ENCODE measurements around the gene PALLD.

PALLD gene

DNA sequence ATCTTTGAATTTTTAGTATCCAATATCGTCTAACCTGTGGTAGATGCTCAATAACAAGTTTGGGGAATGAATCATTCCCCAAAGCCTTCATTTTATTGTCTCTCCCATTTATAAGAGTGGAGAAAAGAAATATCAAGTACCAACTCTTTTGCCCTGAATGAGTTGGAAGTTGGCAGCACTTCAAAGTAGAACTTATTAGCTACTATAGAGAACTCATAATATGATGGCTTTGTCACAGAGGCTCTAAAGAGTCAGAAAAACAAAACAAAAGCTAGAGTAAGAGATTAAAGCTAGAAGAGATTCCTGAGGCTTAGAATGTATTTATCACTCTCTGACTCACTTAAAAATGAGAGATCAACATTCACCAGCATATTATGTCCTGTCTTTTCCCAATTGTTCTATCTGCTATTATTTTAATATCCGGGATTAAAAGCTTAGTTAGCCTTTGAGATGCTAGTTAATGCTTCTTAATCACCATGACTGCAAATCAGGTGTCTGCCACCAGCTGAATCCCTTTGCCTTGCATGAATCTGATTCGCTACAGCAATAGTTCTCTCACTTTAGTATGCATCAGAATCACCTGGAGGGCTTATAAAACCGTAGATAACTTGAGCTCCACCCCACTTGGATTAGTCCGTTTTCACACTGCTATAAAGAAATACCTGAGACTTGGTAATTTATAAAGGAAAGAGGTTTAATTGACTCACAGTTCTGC lies 77.9 kb downstream of the PALLD start:
- Histone ChIP-seq H3K4me2 (ENCODE audit: low read length) (no peak overlapping the region), H3F3A (ENCODE audit: insufficient read depth, low read length) (no peaks in the 10 kb centered on the region), H3K9me2 (ENCODE audit: low read depth, low read length) (no peaks in the 10 kb centered on the region), H3K79me2 (ENCODE audit: insufficient read depth, low read length) (no peaks in the 10 kb centered on the region), H3K9me3 (ENCODE audit: low read length) (no peaks in the 10 kb centered on the region), H3K27me3 (ENCODE audit: insufficient read depth, low read length) (no peaks in the 10 kb centered on the region), H3K4me3 (ENCODE audit: low read depth, low read length, poor library complexity, severe bottlenecking) (no peak overlapping the region), H3K36me3 (ENCODE audit: insufficient read depth, low read length) (no peaks in the 10 kb centered on the region), H3K4me1 (ENCODE audit: insufficient read depth, low read length, severe bottlenecking) (no peaks in the 10 kb centered on the region), H2AFZ (ENCODE audit: low read length) (no peak overlapping the region), H4K20me1 (ENCODE audit: insufficient read depth, low read length) (no peaks in the 10 kb centered on the region), H3K9ac (ENCODE audit: low read length) (no peak overlapping the region), H3K27ac (ENCODE audit: low read depth, low read length, poor library complexity, severe bottlenecking) (no peak overlapping the region)
- TF ChIP-seq, protein P1, sequence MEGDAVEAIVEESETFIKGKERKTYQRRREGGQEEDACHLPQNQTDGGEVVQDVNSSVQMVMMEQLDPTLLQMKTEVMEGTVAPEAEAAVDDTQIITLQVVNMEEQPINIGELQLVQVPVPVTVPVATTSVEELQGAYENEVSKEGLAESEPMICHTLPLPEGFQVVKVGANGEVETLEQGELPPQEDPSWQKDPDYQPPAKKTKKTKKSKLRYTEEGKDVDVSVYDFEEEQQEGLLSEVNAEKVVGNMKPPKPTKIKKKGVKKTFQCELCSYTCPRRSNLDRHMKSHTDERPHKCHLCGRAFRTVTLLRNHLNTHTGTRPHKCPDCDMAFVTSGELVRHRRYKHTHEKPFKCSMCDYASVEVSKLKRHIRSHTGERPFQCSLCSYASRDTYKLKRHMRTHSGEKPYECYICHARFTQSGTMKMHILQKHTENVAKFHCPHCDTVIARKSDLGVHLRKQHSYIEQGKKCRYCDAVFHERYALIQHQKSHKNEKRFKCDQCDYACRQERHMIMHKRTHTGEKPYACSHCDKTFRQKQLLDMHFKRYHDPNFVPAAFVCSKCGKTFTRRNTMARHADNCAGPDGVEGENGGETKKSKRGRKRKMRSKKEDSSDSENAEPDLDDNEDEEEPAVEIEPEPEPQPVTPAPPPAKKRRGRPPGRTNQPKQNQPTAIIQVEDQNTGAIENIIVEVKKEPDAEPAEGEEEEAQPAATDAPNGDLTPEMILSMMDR (IDR thresholded peaks at IDR 0.05; ENCODE audit: low read length) = no peak
- no peak for TF ChIP-seq EZH2 (IDR thresholded peaks at IDR 0.05; ENCODE audit: borderline replicate concordance, low read length)

- H3K36me3 ChIP-seq (ENCODE audit: insufficient read depth, low read length) = no peaks in the 10 kb centered on the region
- no peak overlapping the region for H2AFZ ChIP-seq (ENCODE audit: low read length)
- H3K79me2 ChIP-seq (ENCODE audit: insufficient read depth, low read length) = no peaks in the 10 kb centered on the region
- no peaks in the 10 kb centered on the region for H3K4me1 ChIP-seq (ENCODE audit: insufficient read depth, low read length, severe bottlenecking)
- no peak overlapping the region for H3K4me3 ChIP-seq (ENCODE audit: low read depth, low read length, poor library complexity, severe bottlenecking)
- no peak overlapping the region for H3K9ac ChIP-seq (ENCODE audit: low read length)
- no peaks in the 10 kb centered on the region for H4K20me1 ChIP-seq (ENCODE audit: insufficient read depth, low read length)
- H3K27ac ChIP-seq (ENCODE audit: low read depth, low read length, poor library complexity, severe bottlenecking) = no peak overlapping the region
- H3K9me2 ChIP-seq (ENCODE audit: low read depth, low read length) = no peaks in the 10 kb centered on the region
- H3K9me3 ChIP-seq (ENCODE audit: low read length) = no peaks in the 10 kb centered on the region
- H3K4me2 ChIP-seq (ENCODE audit: low read length) = no peak overlapping the region
- H3F3A ChIP-seq (ENCODE audit: insufficient read depth, low read length) = no peaks in the 10 kb centered on the region
- H3K27me3 ChIP-seq (ENCODE audit: insufficient read depth, low read length) = no peaks in the 10 kb centered on the region
- no peak for TF ChIP-seq EZH2 (IDR thresholded peaks at IDR 0.05; ENCODE audit: borderline replicate concordance, low read length)
- TF ChIP-seq, protein P1 (IDR thresholded peaks at IDR 0.05; ENCODE audit: low read length) = no peak
Observed at GRCh38 chr4:168575473-168575872, 78.6 kb downstream of the PALLD start.

DNA sequence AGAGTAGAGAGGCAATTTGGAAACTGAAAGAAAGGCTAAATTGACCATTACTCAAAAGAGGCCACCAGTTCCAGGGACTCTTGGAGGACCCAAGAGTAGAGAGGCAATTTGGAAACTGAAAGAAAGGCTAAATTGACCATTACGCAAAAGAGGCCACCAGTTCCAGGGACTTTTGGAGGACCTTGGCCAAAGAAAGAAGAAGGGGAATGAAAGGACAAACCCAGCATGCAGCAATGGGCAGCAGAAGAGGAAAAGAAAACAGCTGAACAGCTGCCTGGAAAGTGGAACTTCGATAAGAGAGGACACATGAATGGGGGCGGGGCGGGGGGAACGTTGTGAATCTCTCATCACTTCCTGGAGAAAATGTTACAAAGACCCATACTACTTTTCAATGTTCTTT lies 80.8 kb downstream of the PALLD start:
- no peak overlapping the region for H3K4me3 ChIP-seq (ENCODE audit: low read depth, low read length, poor library complexity, severe bottlenecking)
- no peak overlapping the region for H3K9ac ChIP-seq (ENCODE audit: low read length)
- H4K20me1 ChIP-seq (ENCODE audit: insufficient read depth, low read length) = no peaks in the 10 kb centered on the region
- H3F3A ChIP-seq (ENCODE audit: insufficient read depth, low read length) = no peaks in the 10 kb centered on the region
- no peak overlapping the region for H3K4me2 ChIP-seq (ENCODE audit: low read length)
- no peak overlapping the region for H2AFZ ChIP-seq (ENCODE audit: low read length)
- TF ChIP-seq, protein P1 (IDR thresholded peaks at IDR 0.05; ENCODE audit: low read length) = no peak
- TF ChIP-seq EZH2 (IDR thresholded peaks at IDR 0.05; ENCODE audit: borderline replicate concordance, low read length) = no peak
- H3K27me3 ChIP-seq (ENCODE audit: insufficient read depth, low read length) = no peaks in the 10 kb centered on the region
- H3K9me3 ChIP-seq (ENCODE audit: low read length) = no peaks in the 10 kb centered on the region
- no peaks in the 10 kb centered on the region for H3K9me2 ChIP-seq (ENCODE audit: low read depth, low read length)
- no peak overlapping the region for H3K27ac ChIP-seq (ENCODE audit: low read depth, low read length, poor library complexity, severe bottlenecking)
- H3K79me2 ChIP-seq (ENCODE audit: insufficient read depth, low read length) = no peaks in the 10 kb centered on the region
- no peaks in the 10 kb centered on the region for H3K4me1 ChIP-seq (ENCODE audit: insufficient read depth, low read length, severe bottlenecking)
- H3K36me3 ChIP-seq (ENCODE audit: insufficient read depth, low read length) = no peaks in the 10 kb centered on the region
